PC-3 (cell line): Measurements from ENCODE around the gene ZNF436. TPM values are rescaled to one million over a fixed set of nuclear protein-coding genes. Genes with fewer than 3 reads are reported as not detected.

Experiments used
- ATAC-seq: fragments of 200-7000 bp; cut with Tn5 transposase; 2 replicates; pipeline ENCODE4 v1.9.1; 2020; ENCODE audit warnings: mild to moderate bottlenecking, moderate library complexity
- BruUV-seq: library from RNA; stranded (reverse); fragments of 400-500 nt; replicated peaks from 2 replicates; lab custom pipeline; 2021; lab: Mats Ljungman, UMichigan
- CTCF ChIA-PET: fragments of 300-600 bp; sonication (Branson Sonifier 250); formaldehyde crosslinking; loops from one replicate; lab custom pipeline; 2022; ENCODE audit warnings: antibody characterized with exemption; lab: Charles Lee
- POLR2A ChIA-PET: fragments of 300-600 bp; sonication (Branson Sonifier 250); formaldehyde crosslinking; loops from one replicate; lab custom pipeline; 2022; ENCODE audit warnings: antibody characterized with exemption; ENCODE audit not compliant: unreplicated experiment; lab: Charles Lee
- DNase-seq: peaks from one replicate; pipeline ENCODE4 v3.0.0-alpha.2; 2015
- H2AFZ ChIP-seq: fragments of 300-600 bp; sonication (generic); 2 replicates; pipeline ENCODE4 v1.6.0; 2016; ENCODE audit warnings: antibody characterized with exemption, low read length
- H3F3A ChIP-seq: fragments of 300-600 bp; sonication (generic); one replicate; pipeline ENCODE4 v1.6.0; 2017; ENCODE audit warnings: antibody characterized with exemption, low read length, control low read depth, mild to moderate bottlenecking; ENCODE audit not compliant: unreplicated experiment
- H3K27ac ChIP-seq: fragments of 300-600 bp; sonication (generic); 2 replicates; pipeline ENCODE4 v1.5.1; 2016; ENCODE audit warnings: mild to moderate bottlenecking, low read length
- H3K27me3 ChIP-seq: fragments of 300-600 bp; sonication (generic); 2 replicates; pipeline ENCODE4 v1.6.1; 2016; ENCODE audit warnings: low read length, mixed read lengths
- H3K36me3 ChIP-seq: fragments of 300-600 bp; sonication (generic); 2 replicates; pipeline ENCODE4 v1.6.1; 2016; ENCODE audit warnings: low read depth, mixed run types, low read length, mixed read lengths
- H3K4me1 ChIP-seq: fragments of 300-600 bp; sonication (generic); 2 replicates; pipeline ENCODE4 v1.5.1; 2016; ENCODE audit warnings: low read length; ENCODE audit not compliant: insufficient read depth
- H3K4me2 ChIP-seq: fragments of 300-600 bp; sonication (generic); 2 replicates; pipeline ENCODE4 v1.6.0; 2016; ENCODE audit warnings: low read length
- H3K4me3 ChIP-seq: fragments of 300-600 bp; sonication (generic); 2 replicates; pipeline ENCODE4 v1.5.1; 2016; ENCODE audit warnings: mild to moderate bottlenecking, low read length, mixed read lengths
- H3K79me2 ChIP-seq: fragments of 300-600 bp; sonication (generic); 2 replicates; pipeline ENCODE4 v1.6.1; 2017; ENCODE audit warnings: low read length, mixed read lengths
- H3K9ac ChIP-seq: fragments of 300-600 bp; sonication (generic); 2 replicates; pipeline ENCODE4 v1.6.0; 2016; ENCODE audit warnings: mild to moderate bottlenecking, low read length
- H3K9me2 ChIP-seq: fragments of 300-600 bp; sonication (generic); replicated peaks from 2 replicates; pipeline ENCODE4 v1.6.1; 2016; ENCODE audit warnings: mixed run types, low read length, mixed read lengths
- H3K9me3 ChIP-seq: fragments of 300-600 bp; sonication (generic); 2 replicates; pipeline ENCODE4 v1.6.1; 2016; ENCODE audit warnings: low read length, mixed read lengths
- H4K20me1 ChIP-seq: fragments of 300-600 bp; sonication (generic); 2 replicates; pipeline ENCODE4 v1.6.1; 2016; ENCODE audit warnings: low read length, mixed read lengths
- CTCF ChIP-seq: fragments of 300-600 bp; sonication (generic); conservative IDR thresholded peaks from 2 replicates; pipeline ENCODE4 v1.5.1; 2017; ENCODE audit warnings: antibody characterized with exemption, low read depth, mild to moderate bottlenecking, low read length
- EZH2 ChIP-seq: fragments of 300-600 bp; sonication (generic); IDR thresholded peaks from one replicate; pipeline ENCODE4 v1.6.1; 2017; ENCODE audit warnings: antibody characterized with exemption, mild to moderate bottlenecking, low read length; ENCODE audit not compliant: unreplicated experiment
- EZH2phosphoT487 ChIP-seq: fragments of 300-600 bp; sonication (generic); IDR thresholded peaks from 2 replicates; pipeline ENCODE4 v1.6.1; 2018; ENCODE audit warnings: mild to moderate bottlenecking, antibody characterized with exemption, low read length, borderline replicate concordance
- intact Hi-C: fragments of 100-400 bp; cut with micrococcal nuclease; formaldehyde crosslinking; loops from 2 replicates; pipeline ENCODE4 v1.9.0; 2023
- total RNA-seq: library from RNA; depleted of rRNA; stranded (reverse); fragments of >200 nt; gene quantifications from 2 replicates; pipeline ENCODE4 v1.2.3, GENCODE V29; 2014

The ZNF436 gene
- total RNA-seq, 1 experiment from 2014 or later = 10.5 TPM

- no TSS peak for BruUV-seq
- Histone ChIP-seq H3K27ac (0 out of 2 replicates have a peak overlapping the region, but pooled peaks have one; percentile 6), H3K79me2 (no peaks in the 10 kb centered on the region), H3K4me1 (peaks cover 20% of the 10 kb centered on the region), H3K9me3 (no peaks in the 10 kb centered on the region), H3K27me3 (no peaks in the 10 kb centered on the region), H4K20me1 (no peaks in the 10 kb centered on the region), H3F3A (no peaks in the 10 kb centered on the region), H3K4me2 (no peak overlapping the region; the same call in 1 of the 2 replicates), H3K4me3 (no peak overlapping the region), H3K9ac (no peak overlapping the region), H2AFZ (no peak overlapping the region), H3K36me3 (no peaks in the 10 kb centered on the region), H3K9me2 (no peaks in the 10 kb centered on the region)
- intact Hi-C loops = no loop called here
- ChIA-PET POLR2A (no interaction called here), CTCF (interaction anchor here (0.5 kb wide), 1 partner anchor 135 kb away, joined by 3 read pairs; no protein-coding TSS in a partner anchor)
- ATAC-seq = peak; percentile 94
- TF ChIP-seq CTCF (no peak), EZH2 (no peak), EZH2phosphoT487 (no peak)
- peak; percentile 78 for DNase-seq
These were observed 14.8 kb upstream of the ZNF436 start for GRCh38 chr1:23384312-23385058.

DNA sequence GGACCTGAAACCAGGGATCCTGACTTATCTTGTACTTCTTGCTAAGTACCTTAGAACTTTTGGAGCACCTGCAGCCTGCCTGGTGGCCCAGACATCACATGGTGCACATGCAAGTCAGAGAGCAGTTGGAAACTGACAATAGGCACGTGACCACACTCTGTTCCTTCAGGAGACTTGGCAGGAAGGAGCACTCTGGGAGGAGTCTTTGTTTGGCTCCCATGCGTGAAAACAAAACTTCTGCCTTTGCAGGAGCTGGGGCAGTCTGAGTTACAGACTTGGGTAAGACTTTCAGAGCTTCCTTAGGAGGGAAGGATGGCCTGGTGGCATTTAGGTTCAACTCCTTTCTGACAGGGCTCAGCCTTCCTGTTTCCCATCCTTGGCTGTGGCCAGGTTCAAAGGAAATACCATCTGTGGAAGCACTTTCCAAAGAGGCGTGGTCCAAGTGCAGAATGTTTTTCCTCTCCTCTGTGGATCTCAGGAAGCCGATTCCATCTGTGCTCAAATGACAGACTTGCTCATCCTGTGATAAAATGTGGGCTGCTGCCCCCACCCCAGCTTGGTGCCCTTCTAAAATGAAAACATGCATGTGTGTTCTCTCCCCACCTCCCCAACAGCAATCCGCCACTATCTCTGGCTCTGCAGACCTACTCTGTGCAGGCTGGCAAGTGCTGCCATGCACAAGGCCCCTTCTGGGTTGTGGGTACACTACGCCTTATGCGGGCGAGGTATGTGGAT lies 14.1 kb upstream of the ZNF436 start:
- Histone ChIP-seq H2AFZ (no peak overlapping the region), H3K79me2 (no peaks in the 10 kb centered on the region), H3K4me1 (peaks cover 20% of the 10 kb centered on the region), H3K36me3 (no peaks in the 10 kb centered on the region), H4K20me1 (no peaks in the 10 kb centered on the region), H3K9me2 (no peaks in the 10 kb centered on the region), H3F3A (no peaks in the 10 kb centered on the region), H3K9ac (no peak overlapping the region), H3K4me2 (no peak overlapping the region), H3K4me3 (no peak overlapping the region), H3K27me3 (no peaks in the 10 kb centered on the region), H3K9me3 (no peaks in the 10 kb centered on the region), H3K27ac (no peak overlapping the region)
- CTCF ChIA-PET = no interaction called here
- no TSS peak for BruUV-seq
- intact Hi-C loops = no loop called here
- no peak for TF ChIP-seq EZH2phosphoT487
- no peak for TF ChIP-seq CTCF
- no peak for TF ChIP-seq EZH2
- no peak for ATAC-seq
- POLR2A ChIA-PET = no interaction called here
- DNase-seq = no peak
